NCI-H226 (cell line): ENCODE measurements around the gene ADAT1.

Experiments
- DNase-seq: peaks from one replicate; pipeline ENCODE4 v3.0.0-alpha.2; 2015

The ADAT1 gene

GRCh38 chr16:75622761-75623605, at the start of gene ADAT1:
Gene ADAT1, minus strand, starts transcription at chr16:75623281. Its CDS starts 2,482 bp downstream, at chr16:75620799.
- DNase-seq, result peak; percentile 99

- no peak for DNase-seq
Observed at GRCh38 chr16:75667503-75667902, 44.4 kb upstream of the ADAT1 start.

- no peak for DNase-seq
Observed at GRCh38 chr16:75660726-75661302, 37.7 kb upstream of the ADAT1 start.

- no peak for DNase-seq
Observed at GRCh38 chr16:75660321-75660720, 37.2 kb upstream of the ADAT1 start.

- DNase-seq, result no peak
Observed at GRCh38 chr16:75658175-75658574, 35.1 kb upstream of the ADAT1 start.

- no peak for DNase-seq
Observed at GRCh38 chr16:75653922-75654321, 30.8 kb upstream of the ADAT1 start.

GRCh38 chr16:75648265-75649076, 25.4 kb upstream of the ADAT1 start:
- peak; percentile 55 for DNase-seq

- peak; percentile 89 for DNase-seq
Observed at GRCh38 chr16:75647492-75648264, 24.6 kb upstream of the ADAT1 start, which contains the start of the genes KARS1 and TERF2IP. Gene KARS1, minus strand, starts transcription at chr16:75647665. Its CDS starts 26 bp downstream, at chr16:75647639. Gene TERF2IP, plus strand, starts transcription at chr16:75647773. Its CDS starts 110 bp downstream, at chr16:75647883.

GRCh38 chr16:75647112-75647491, 24.0 kb upstream of the ADAT1 start:
- DNase-seq, result no peak

GRCh38 chr16:75644240-75645012, 21.3 kb upstream of the ADAT1 start:
- no peak for DNase-seq

- DNase-seq, result no peak
Observed at GRCh38 chr16:75640598-75640997, 17.5 kb upstream of the ADAT1 start.

- no peak for DNase-seq
Observed at GRCh38 chr16:75635036-75635435, 12.0 kb upstream of the ADAT1 start.

GRCh38 chr16:75632857-75633256, 9.8 kb upstream of the ADAT1 start:
- DNase-seq, result no peak

- DNase-seq, result no peak
Observed at GRCh38 chr16:75630052-75630451, 7.0 kb upstream of the ADAT1 start.

GRCh38 chr16:75629132-75629531, 6.1 kb upstream of the ADAT1 start:
- no peak for DNase-seq

GRCh38 chr16:75628351-75628750, 5.3 kb upstream of the ADAT1 start:
- DNase-seq, result no peak

GRCh38 chr16:75627851-75628250, 4.8 kb upstream of the ADAT1 start:
- DNase-seq, result peak; percentile 59

- DNase-seq, result no peak
Observed at GRCh38 chr16:75626806-75627205, 3.7 kb upstream of the ADAT1 start.

- peak; percentile 86 for DNase-seq
Observed at GRCh38 chr16:75624921-75625334, 1.8 kb upstream of the ADAT1 start.

- peak; percentile 23 for DNase-seq
Observed at GRCh38 chr16:75621170-75621477, 2.0 kb downstream of the ADAT1 start.

- no peak for DNase-seq
Observed at GRCh38 chr16:75620326-75621169, 2.5 kb downstream of the ADAT1 start.
